Activated effector memory CD4-positive, alpha-beta T cell treated with Interleukin-2 at 50 U/mL for 16 hours (primary cell): ENCODE measurements around the gene ZNF222.

Experiments used
- DNase-seq: peaks from one replicate; pipeline ENCODE4 v3.0.0-alpha.2; 2020

Gene ZNF222

DNA sequence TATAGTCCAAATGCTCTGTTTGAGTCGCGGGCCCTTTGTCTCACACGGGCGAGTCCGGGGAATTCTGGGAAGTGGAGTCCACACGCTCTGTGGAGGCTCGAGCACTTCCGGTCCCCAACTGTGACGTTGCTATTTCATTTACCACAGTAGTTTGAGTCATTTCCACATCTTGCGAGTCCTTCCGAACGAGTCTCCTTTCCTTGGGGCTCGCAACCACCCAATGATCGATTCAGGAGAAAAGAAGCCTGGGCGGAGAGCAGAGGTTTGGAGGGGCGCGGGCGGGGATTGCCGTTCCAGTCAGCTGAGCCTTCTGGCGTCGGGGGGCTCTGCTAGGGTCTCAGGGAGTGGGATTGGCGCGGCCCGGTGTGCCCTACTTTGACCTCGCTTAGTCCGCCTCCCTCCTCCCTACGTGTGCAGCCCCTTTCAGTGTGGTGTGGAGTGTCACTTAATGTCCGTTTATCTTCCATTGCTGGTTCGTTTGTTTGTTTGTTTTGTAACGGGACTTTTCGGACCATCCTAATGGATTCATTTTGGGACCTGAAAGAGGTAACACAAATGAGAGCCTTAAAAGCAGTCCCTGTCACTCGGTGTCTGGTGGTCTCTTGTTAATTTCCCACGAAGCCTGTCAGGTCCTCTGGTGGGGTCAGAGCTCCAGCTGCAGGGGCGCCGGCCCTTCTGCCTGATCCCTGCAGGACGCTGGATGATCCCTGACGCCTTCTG, at the start of gene ZNF222:
ZNF222 (plus strand) TSS at position 163 of the 720 bp plus-strand sequence; CDS start at position 221, 58 bp downstream.
- peak; percentile 64 for DNase-seq

DNA sequence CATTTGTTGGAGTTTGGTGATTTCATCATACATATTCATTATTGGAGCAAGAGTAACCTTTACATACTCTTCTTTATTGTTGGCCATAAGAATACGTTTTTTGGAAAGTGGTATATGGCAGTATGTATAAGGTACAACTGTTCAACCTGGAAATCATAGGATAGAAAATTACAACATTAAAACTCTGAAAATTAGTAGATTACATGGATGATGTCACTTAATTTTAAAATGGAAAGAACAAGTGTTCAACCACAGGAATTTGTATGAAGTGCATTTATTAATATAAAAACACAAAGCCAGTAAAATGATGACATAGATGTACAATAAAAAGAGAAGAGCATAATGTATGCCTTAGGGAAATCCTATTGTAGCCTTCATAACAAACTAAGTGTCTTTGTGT, 48.4 kb upstream of the ZNF222 start:
- no peak for DNase-seq

DNA sequence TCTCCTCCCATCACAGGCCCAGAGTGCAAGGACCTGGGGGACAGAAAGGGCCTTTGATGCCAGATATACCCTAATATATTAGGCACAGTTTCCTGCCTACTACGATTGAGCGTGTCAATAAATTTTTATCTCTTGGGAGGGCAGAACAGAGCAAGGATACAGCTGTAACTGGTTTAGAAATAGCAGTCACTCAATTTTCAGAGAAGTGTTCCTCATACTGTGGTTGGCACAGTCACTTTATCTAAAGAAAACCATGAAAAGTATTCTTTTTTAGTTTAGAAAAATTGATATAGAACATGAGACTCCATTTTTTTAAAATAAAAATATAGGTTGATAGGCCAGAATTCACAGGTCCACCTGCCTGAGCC, 41.7 kb upstream of the ZNF222 start:
- DNase-seq = no peak

DNA sequence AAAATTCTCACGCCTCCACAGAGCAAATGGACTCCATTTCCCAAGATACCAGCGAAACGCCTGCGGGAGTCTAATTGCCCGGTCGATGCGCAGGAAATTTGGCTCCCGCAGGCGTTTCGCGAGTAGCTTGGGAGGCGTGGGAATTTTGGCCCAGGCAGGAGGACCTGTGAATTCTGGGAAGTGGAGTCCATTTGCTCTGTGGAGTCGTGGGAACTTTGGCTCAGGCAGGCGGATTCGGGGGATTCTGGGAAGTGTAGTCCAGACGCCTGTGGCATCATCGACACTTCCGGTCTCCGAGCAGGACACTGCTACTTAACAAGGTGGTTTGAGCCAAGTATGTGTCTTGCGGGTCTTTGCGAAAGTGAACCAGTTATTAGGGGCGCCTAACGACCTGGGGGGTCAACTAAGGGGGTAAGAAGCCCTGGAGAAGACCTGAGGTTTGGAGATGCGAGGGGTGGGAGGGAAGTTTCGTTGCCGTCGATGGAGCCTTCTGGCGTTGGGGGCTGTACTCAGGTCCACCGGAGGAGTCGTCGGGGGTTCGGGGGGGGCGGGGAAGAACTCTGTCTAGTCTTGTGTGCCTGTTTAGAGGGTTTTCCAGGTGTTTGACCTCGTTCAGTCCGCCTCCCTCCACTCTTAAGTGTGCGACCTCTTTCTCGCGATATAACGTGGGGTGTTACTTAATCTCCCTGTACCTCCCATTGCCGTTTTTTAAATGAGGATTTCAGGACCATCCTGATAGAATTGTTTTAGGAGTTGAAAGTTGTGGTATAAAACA, 41.1 kb upstream of the ZNF222 start, which contains the start of gene ZNF155:
ZNF155 (plus strand) TSS at position 277 of the 775 bp plus-strand sequence. CDS start 4,356 bp downstream, outside the sequence.
- peak; percentile 64 for DNase-seq

DNA sequence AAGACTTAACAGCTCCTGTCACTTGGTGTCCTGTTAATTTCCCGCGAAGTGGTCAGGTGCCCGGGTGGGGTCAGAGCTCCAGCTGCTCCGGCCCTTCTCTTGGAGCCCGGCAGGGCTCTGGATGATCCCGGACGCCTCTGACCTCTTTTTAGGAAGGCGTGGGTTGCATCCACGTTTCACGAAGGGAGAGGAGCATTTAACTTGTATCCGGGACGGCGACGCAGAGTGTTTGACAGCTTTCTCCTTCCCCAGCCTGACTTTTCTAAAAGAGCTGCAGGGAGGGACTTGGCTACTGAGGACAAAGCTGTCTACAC, 40.5 kb upstream of the ZNF222 start:
- no peak for DNase-seq

DNA sequence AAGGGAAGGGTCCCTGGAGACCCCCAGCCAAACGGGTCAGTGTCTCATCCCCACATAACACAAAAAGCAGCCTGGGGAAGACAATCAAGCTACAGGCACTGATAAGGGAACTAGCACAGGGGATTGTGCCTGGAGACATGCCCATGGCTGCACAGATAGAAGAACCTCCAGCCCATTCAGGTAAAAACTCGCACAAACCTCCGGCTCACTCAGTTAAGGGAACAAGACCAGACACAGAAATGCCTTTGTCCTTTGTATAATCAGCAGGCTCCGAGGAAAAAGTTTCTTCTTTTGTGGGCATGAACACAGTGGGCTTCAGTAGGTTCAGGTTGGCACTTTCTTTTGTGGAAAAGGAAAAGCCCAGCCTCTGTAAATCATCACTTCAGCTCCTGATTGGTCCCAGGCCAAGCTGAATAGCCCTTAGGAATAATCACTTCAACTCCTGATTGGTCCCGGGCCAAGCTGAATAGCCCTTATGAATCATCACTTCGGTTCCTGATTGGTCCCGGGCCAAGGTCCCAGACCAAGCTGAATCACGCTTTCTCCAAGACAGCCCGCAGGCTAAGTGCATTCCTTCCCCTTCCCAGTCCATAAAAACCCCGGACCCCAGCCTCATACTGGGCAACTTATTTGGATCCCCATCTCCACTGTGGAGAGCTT, 27.4 kb upstream of the ZNF222 start:
- DNase-seq = no peak

DNA sequence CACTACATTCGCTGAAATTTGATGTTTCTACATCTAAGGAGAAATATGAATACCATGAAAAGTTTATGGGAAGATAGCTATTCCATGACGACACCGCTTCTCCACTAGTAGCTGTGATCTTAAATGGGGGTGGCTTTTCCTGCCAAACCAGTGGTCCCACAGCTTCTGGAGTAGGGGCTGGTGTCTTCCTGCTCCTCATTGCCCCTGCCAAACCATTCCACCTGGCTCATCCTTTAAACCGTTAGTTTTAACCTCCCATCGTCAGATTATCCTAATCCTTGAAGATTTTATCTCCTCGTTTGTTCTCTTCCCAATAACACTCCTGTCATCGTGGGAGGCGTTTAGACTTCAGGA, 23.0 kb upstream of the ZNF222 start:
- no peak for DNase-seq

DNA sequence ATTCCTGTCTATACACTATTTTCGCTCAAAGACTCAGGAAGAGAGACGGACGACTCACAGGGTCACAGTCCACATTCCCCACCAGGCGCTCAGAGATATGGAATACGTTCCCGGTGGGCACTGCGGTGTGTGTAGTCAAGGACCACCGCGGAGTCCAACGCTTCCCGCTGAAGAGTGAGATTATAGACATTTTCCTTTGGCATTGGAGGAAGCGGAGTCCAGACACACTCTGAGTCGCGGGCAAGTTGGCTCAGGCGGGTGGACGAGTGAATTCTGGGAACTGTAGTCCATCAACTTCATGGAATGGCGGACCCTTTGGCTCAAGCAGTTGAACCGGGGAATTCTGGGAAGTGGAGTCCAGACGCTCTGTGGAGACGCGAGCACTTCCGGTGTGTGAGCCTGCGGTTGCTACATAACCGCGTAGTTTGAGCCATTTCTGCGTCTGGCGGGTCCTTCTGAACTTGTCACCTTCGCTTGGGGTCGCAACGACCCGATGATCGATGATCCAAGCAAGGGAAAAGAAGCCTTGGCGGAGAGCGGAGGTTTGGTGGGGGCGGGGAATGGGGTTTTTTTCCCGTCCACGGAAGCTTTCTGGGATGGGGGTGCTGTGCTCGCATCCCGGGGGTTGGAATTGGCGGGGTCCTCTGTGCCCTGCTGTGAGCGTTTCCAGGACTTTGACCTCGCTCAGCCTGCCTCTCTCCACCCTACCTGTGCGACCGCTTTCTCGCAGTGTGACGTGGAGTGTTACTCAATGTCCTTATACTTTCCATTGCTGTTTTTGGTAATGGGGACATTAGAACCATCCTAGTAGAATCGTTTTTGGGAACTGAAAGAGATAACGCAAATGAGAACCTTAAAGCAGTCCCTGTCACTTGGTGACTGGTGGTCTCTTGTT, 22.4 kb upstream of the ZNF222 start, which contains the start of gene ZNF230:
ZNF230 (plus strand) TSS at position 392 of the 895 bp plus-strand sequence. CDS start 4,122 bp downstream, outside the sequence.
- peak; percentile 74 for DNase-seq

DNA sequence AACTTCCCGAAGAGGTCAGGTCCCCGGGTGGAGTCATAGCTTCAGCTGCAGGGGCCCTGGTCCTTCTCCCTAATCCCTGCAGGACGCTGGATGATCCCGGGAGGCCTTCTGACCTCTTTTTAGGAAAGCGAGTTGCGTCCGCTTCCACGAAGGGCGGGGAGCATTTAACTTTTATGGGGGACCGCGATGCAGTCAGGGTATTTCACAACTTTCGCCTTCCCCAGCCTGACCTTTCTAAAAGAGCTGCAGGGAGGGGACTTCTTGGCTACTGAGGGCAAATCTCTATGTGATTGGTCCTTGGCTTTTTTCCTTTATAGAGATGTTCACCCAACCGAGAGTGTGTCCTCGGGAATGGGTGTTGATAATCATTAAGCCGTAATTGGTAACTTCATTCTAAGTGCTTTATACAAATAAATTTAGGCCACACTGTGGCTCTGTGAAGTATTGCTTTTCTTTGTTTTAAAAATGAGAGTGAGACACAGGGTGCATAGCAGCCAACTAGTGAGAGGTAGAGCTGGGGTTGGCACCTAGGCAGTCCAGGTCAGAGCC, 21.6 kb upstream of the ZNF222 start:
- no peak for DNase-seq

DNA sequence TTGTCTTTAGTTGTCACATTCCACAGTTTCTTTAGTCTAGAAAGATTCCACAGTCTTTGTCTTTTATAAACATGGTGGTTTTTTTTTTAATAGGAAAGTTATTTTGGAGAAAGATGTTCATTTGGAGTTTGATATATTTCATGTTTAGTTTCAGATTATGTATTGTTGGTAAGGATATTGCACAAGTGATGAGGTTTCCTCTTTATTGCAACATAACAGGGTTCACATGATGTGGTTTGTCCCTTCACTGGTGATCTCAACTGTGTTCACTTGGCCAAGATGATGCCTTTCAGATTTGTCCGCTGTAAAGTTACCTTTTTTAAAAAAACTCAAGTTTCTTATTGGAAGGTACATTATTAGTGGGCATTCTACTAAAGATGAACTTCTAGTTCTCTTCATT, 19.2 kb upstream of the ZNF222 start:
- DNase-seq = no peak

DNA sequence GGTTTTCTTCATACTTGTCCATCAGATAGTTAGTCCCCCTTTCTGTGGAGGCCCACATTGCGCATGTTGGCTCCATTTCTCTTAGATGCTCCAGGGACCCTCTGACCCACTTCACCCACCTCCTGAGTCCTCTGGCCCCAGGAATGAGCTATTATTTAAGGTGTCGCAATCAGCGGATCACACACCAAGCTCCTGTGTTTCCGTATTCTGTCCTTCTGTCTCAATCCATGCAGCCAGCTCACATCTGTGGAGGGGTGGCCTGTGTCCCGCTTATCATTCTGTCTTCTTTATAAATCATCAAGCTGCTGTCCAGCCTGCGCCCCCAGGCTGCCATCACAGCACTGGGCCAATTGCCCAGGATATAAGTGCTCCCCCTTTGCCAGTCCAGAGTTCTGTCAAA, 17.7 kb upstream of the ZNF222 start:
- no peak for DNase-seq

DNA sequence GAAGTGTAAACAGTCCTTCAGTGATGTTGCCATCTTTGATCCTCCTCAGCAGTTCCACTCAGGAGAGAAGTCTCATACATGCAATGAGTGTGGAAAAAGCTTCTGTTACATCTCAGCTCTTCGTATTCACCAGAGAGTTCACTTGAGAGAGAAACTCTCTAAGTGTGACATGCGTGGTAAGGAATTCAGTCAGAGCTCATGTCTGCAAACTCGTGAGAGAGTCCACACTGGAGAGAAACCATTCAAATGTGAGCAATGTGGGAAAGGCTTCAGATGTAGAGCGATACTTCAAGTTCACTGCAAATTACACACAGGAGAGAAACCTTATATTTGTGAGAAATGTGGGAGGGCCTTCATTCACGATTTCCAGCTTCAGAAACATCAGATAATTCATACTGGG, 14.7 kb upstream of the ZNF222 start:
- DNase-seq = no peak

DNA sequence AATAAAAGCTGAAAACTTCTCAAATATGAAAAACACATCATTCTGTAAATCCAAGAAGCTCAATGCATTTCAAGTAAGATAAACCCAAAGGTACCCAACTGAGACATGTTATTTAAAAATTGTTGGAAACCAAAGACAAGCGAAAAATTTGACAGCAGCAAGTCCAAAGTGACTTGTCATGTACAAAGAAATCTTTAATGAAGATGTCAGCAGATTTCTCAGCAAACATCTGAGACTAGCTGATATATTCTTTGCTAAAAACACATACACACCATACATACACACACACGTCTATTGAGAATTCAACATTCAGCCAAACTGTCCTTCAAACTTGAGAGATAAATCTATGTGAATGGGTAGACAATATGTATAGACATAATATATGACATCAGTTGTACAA, 5.7 kb upstream of the ZNF222 start:
- no peak for DNase-seq

DNA sequence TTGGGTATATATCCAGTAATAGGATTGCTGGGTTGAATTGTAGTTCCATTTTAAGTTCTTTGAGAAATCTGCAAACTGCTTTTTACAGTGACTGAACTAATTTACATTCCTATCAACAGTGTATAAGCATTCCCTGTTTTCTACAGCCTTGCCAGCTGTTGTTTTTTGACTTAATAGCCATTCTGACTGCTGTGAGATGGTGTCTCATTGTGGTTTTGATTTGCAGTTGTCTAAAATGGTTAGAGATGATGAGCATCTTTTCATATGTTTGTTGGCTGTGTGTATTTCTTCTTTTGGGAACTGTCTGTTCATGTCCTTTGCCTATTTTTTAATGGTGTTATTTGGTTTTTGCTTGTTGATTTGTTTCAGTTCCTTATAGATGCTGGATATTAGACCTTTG, 4.0 kb upstream of the ZNF222 start:
- DNase-seq = no peak

DNA sequence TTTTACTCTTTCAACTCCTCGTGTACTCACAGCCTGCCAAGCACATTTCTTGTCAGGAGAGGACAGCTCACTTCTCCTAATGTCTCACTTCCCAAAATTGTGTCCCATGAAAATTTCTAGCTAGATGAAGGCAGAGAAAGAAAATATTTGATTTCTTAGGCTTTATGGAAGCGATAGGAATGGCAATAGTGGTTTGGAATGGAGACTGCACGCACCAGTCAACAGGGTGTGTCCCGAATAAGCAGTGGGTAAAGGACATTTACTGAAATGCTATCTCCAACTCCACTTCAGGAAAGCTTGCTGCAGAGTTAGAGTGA, 321 bp upstream of the ZNF222 start:
- DNase-seq = no peak

DNA sequence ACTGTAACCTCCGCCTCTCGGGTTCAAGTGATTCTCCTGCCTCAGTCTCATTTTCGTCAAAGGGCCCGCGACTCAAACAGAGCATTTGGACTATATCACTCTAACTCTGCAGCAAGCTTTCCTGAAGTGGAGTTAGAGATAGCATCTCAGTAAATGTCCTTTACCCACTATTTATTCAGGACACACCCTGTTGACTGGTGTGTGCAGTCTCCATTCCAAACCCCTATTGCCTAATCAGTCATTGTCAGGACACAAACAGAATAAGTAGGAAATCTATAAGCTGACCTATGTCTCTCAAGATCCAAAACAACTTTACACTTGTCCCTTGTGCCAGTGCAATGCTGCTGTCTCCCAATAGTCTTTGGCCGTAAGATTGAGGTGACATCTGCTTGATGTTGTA, 1.4 kb downstream of the ZNF222 start:
- DNase-seq = no peak

DNA sequence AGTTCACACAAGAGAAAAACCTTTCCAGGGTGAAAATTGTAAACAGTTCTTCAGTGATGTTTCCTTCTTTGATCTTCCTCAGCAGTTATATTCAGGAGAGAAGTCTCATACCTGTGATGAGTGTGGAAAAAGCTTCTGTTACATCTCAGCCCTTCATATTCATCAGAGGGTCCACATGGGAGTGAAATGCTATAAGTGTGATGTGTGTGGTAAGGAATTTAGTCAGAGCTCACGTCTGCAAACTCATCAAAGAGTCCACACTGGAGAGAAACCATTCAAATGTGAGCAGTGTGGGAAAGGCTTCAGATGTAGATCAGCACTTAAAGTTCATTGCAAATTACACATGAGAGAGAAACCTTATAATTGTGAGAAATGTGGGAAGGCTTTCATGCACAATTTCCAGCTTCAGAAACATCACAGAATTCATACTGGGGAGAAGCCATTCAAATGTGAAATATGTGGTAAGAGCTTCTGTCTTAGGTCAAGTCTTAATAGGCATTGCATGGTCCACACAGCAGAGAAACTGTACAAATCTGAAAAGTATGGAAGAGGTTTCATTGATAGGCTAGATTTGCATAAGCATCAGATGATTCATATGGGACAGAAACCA, 6.9 kb downstream of the ZNF222 start:
- DNase-seq = no peak

DNA sequence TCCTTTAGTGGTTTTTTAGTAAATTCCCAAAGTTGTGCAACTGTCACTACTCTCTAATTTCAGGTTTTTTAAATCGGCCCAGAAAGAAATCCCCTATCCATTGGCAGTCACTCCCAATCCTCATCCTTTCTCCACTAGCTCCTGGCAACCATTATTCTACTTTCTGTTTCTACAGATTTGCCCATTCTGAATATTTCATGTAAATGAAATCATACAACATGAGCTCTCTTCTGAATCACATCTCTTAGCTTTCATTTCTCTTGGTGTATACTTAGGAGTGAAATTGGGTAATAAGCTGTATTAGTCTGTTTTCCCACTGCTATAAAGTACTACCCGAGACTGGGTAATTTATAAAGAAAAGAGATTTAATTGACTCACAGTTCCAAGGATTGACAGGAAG, 17.0 kb downstream of the ZNF222 start:
- DNase-seq = no peak

DNA sequence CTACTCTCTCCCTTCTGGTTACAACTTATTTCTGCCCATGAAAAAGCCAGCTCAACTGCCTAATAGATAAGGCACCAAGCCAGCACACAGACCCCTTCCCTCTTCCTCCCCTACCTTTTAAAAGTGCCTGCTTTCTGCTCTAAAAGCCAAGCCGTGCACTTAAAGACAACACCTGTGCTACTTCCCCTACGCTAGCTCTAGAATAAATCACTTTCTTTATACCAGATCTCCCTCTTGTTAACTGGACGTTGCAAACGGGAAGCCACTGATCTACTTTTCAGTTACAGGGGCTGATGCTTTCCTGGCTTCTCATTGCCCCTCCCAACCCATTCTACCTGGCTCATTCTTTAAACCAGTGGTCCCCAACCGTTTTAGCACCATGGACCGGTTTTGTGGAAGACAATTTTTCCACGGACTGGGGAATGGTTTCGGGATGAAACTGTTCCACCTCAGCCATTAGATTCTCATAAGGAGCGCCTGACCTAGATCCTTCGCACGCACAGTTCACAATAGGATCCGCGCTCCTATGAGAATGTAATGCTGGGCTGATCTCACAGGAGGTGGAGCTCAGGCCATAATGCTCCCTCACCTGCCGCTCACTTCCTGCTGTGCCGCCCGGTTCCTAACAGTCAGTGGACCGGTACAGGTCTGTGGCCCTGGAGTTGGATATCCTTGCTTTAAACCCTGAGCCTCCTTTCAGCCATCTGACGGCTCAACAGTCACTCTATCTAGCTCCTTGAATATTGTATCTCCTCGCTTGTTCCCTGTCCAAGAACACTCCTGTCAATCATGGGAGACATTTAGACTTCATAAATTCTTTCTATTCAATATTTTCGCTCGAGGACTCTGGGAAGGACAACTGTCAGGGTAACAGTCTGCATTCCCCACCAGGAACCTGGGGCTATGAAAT, 25.8 kb downstream of the ZNF222 start:
- DNase-seq = peak; percentile 6

DNA sequence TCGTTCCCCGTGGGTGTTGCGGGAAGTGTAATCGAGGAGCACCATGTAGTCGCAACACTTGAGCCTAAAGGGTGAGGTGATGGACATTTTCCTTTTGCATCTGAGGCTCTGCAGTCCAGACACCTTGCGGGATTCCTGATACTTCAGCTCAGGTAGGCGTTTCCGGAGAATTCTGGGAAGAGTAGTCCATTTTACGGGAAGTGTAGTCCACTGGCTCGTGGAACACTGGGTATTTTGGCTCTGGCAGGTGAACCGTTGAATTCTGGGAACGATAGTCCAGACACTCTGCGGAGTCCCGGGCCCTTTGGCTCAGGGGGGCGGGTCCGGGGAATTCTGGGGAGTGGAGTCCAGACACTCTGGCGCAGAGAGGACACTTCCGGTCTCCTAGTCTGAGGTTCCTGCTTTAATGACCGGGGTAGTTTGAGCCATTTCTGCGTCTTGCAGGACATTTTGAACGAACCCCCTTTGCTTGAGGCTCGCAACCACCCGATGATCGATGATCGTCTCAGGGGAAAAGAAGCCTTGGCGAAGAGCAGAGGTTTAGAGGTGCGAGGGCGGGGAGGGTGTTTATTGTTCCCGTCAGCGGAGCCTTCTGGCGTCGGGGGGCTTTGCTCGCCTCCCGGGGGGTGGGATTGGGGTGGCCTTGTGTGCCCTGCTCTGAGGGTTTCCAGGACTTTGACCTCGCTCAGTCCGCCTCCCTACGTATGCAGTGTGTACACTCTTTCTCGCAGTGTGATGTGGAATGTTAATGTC, 26.6 kb downstream of the ZNF222 start, which contains the start of gene ZNF223:
ZNF223 (plus strand) TSS at position 387 of the 753 bp plus-strand sequence. CDS start 3,141 bp downstream, outside the sequence.
- DNase-seq = peak; percentile 62
